NT2/D1 (cell line): ENCODE results near the gene CNTROB.

Source experiments
- SUZ12 ChIP-seq: IDR thresholded peaks from 2 replicates; pipeline ENCODE4 v1.6.1; 2011; ENCODE audit not compliant: insufficient read length, insufficient read depth; ENCODE audit errors: extremely low read depth
- YY1 ChIP-seq: IDR thresholded peaks from 2 replicates; pipeline ENCODE4 v1.6.1; 2011; ENCODE audit not compliant: insufficient read length, insufficient read depth
- ZNF274 ChIP-seq: IDR thresholded peaks from 2 replicates; pipeline ENCODE4 v1.6.1; 2011; ENCODE audit warnings: mild to moderate bottlenecking, low read depth, low read length

DNA sequence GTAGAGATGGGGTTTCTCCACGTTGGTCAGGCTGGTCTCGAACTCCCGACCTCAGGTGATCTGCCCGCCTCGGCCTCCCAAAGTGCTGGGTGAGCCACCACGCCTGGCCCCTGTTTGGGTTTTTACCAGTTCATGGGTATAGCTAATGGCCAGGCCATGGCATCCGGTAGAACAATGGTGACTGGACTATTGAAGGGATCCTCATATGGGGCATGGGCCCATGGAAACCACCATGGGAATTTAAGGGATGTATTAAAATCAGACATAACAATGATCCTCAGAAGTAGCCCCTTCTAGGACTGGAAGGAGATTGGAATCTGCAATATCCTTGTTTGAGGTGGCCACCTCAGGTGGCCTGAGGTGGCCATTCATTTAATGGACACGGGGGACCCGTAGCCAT lies 52.9 kb downstream of the CNTROB start:
- TF ChIP-seq ZNF274: no peak
- no peak for TF ChIP-seq YY1
- no peak for TF ChIP-seq SUZ12
